ENCODE results near the gene TOPBP1.

- TF ChIP-seq CTCF (IDR thresholded peaks at IDR 0.05; ENCODE audit: borderline replicate concordance, extremely low read depth, low read length, poor library complexity, severe bottlenecking) = no peak
- TF ChIP-seq EZH2 (IDR thresholded peaks at IDR 0.05; ENCODE audit: borderline replicate concordance, low read depth, low read length, severe bottlenecking) = no peak
Measured at GRCh38 chr3:133592843-133593242, 68.9 kb downstream of the TOPBP1 start.

Data from DND-41 (cell line).